PC-9 (cell line): ENCODE measurements around the gene GNG3. TPM values are rescaled to one million over a fixed set of nuclear protein-coding genes. Genes with fewer than 3 reads are reported as not detected.

Experiments
- BruUV-seq: library from RNA; stranded (reverse); fragments of 400-500 nt; replicated peaks from 2 replicates; lab custom pipeline; 2021; lab: Mats Ljungman, UMichigan
- CTCF ChIA-PET: fragments of 300-600 bp; sonication (Branson Sonifier 250); formaldehyde crosslinking; loops from one replicate; lab custom pipeline; 2022; ENCODE audit warnings: antibody characterized with exemption; lab: Charles Lee
- POLR2A ChIA-PET: fragments of 300-600 bp; sonication (Branson Sonifier 250); formaldehyde crosslinking; loops from one replicate; lab custom pipeline; 2022; ENCODE audit warnings: antibody characterized with exemption; ENCODE audit not compliant: unreplicated experiment; lab: Charles Lee
- DNase-seq, 2 experiments: peaks; one replicate each; pipeline versions ENCODE4 v3.0.0 to v3.0.0-alpha.2; 2015 to 2022; ENCODE audit warnings: mixed read lengths in 1 of 2
- H2AFZ ChIP-seq: fragments of 200-600 bp; sonication (generic); 2 replicates; pipeline ENCODE4 v1.8.1; 2017; ENCODE audit warnings: antibody characterized with exemption
- H3F3A ChIP-seq: fragments of 200-600 bp; sonication (generic); 2 replicates; pipeline ENCODE4 v1.8.1; 2017; ENCODE audit warnings: antibody characterized with exemption, mild to moderate bottlenecking, low read depth; ENCODE audit not compliant: insufficient read depth
- H3K27ac ChIP-seq: fragments of 200-600 bp; sonication (generic); 2 replicates; pipeline ENCODE4 v1.6.1; 2016; ENCODE audit warnings: mixed run types
- H3K27me3 ChIP-seq: fragments of 200-600 bp; sonication (generic); 2 replicates; pipeline ENCODE4 v1.6.1; 2016; ENCODE audit warnings: low read depth, mixed run types; ENCODE audit not compliant: insufficient read depth
- H3K36me3 ChIP-seq: fragments of 200-600 bp; sonication (generic); 2 replicates; pipeline ENCODE4 v1.6.1; 2016; ENCODE audit warnings: low read depth, mixed run types
- H3K4me1 ChIP-seq: fragments of 200-600 bp; sonication (generic); replicated peaks from 2 replicates; pipeline ENCODE4 v1.6.1; 2016; ENCODE audit warnings: mixed run types; ENCODE audit not compliant: insufficient read depth
- H3K4me2 ChIP-seq: fragments of 200-600 bp; sonication (generic); 2 replicates; pipeline ENCODE4 v1.6.1; 2017; ENCODE audit warnings: mixed run types
- H3K4me3 ChIP-seq: fragments of 200-600 bp; sonication (generic); 2 replicates; pipeline ENCODE4 v1.6.1; 2016; ENCODE audit warnings: mixed run types
- H3K79me2 ChIP-seq: fragments of 200-600 bp; sonication (generic); 2 replicates; pipeline ENCODE4 v1.6.1; 2017; ENCODE audit warnings: low read depth, mixed run types
- H3K9me2 ChIP-seq: fragments of 200-600 bp; sonication (generic); 2 replicates; pipeline ENCODE4 v1.8.1; 2017; ENCODE audit warnings: mild to moderate bottlenecking; ENCODE audit not compliant: insufficient read depth
- H3K9me3 ChIP-seq: fragments of 200-600 bp; sonication (generic); 2 replicates; pipeline ENCODE4 v1.8.1; 2016; ENCODE audit warnings: low read depth; ENCODE audit not compliant: insufficient read depth
- H4K20me1 ChIP-seq: fragments of 200-600 bp; sonication (generic); 2 replicates; pipeline ENCODE4 v1.8.1; 2017; ENCODE audit not compliant: insufficient read depth
- EZH2 ChIP-seq: fragments of 200-600 bp; sonication (generic); IDR thresholded peaks from 2 replicates; pipeline ENCODE4 v1.8.0; 2017; ENCODE audit warnings: antibody characterized with exemption, low read depth
- intact Hi-C: fragments of 100-400 bp; cut with micrococcal nuclease; formaldehyde crosslinking; loops from one replicate; pipeline ENCODE4 v1.10.0; 2022; ENCODE audit not compliant: unreplicated experiment
- total RNA-seq: library from RNA; stranded (reverse); gene quantifications from 2 replicates; pipeline ENCODE4 v1.2.3, GENCODE V29; 2021
- TF ChIP-seq, protein P1 (sequence below): fragments of 200-600 bp; sonication (generic); conservative IDR thresholded peaks from 2 replicates; pipeline ENCODE4 v1.6.1; 2017; ENCODE audit warnings: mixed run types, antibody characterized with exemption, mild to moderate bottlenecking, moderate library complexity

Gene GNG3
- total RNA-seq, 1 experiment from 2014 or later: 0.57 TPM

DNA sequence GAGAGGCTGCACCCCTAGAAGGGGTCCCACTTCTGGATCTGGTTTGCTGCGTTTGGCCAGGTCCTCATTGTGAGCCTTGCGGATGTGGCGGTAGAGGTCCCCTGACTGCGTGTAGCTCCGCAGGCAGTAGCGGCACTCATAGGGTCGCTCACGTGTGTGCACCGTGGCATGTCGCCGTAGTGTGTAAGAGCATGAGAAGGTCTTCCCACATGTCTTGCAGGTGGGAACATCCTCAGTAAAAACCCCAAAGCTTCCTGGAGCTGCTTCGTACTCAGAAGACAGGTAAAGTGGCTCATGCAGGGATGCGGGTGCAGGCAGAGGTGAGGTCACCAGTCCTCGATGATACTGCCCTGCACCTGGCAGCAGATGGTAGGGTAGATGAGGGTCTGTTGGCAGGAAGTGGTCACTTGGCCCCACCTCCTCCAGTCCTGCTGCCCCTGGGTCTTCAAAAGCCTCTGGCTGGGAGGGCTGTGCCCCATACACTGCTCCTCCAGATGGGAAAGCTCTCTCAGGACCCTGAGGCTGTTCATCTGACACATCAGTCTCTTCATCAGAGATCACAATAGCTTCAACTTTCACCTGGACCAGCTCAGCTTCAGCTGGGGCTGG is 44.8 kb downstream of the GNG3 start:
- Histone ChIP-seq H3K27ac (no peak overlapping the region), H3K4me3 (no peak overlapping the region), H3K27me3 (no peaks in the 10 kb centered on the region), H3K4me1 (peaks cover 17% of the 10 kb centered on the region), H3K4me2 (peak overlapping the region; percentile 83; the same call in 1 of the 2 replicates), H3K79me2 (peaks cover 17% of the 10 kb centered on the region), H2AFZ (no peak overlapping the region), H3K9me3 (no peaks in the 10 kb centered on the region), H3K36me3 (no peaks in the 10 kb centered on the region), H4K20me1 (no peaks in the 10 kb centered on the region), H3F3A (peaks cover 43% of the 10 kb centered on the region), H3K9me2 (no peaks in the 10 kb centered on the region)
- BruUV-seq: no TSS peak
- CTCF ChIA-PET: no interaction called here
- intact Hi-C loops: no loop called here
- TF ChIP-seq EZH2: no peak
- TF ChIP-seq, protein P1, sequence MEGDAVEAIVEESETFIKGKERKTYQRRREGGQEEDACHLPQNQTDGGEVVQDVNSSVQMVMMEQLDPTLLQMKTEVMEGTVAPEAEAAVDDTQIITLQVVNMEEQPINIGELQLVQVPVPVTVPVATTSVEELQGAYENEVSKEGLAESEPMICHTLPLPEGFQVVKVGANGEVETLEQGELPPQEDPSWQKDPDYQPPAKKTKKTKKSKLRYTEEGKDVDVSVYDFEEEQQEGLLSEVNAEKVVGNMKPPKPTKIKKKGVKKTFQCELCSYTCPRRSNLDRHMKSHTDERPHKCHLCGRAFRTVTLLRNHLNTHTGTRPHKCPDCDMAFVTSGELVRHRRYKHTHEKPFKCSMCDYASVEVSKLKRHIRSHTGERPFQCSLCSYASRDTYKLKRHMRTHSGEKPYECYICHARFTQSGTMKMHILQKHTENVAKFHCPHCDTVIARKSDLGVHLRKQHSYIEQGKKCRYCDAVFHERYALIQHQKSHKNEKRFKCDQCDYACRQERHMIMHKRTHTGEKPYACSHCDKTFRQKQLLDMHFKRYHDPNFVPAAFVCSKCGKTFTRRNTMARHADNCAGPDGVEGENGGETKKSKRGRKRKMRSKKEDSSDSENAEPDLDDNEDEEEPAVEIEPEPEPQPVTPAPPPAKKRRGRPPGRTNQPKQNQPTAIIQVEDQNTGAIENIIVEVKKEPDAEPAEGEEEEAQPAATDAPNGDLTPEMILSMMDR: no peak
- no peak for DNase-seq
- POLR2A ChIA-PET: interaction anchor here (0.7 kb wide), 1 partner anchor 26 kb away, joined by 3 read pairs; no protein-coding TSS in a partner anchor

DNA sequence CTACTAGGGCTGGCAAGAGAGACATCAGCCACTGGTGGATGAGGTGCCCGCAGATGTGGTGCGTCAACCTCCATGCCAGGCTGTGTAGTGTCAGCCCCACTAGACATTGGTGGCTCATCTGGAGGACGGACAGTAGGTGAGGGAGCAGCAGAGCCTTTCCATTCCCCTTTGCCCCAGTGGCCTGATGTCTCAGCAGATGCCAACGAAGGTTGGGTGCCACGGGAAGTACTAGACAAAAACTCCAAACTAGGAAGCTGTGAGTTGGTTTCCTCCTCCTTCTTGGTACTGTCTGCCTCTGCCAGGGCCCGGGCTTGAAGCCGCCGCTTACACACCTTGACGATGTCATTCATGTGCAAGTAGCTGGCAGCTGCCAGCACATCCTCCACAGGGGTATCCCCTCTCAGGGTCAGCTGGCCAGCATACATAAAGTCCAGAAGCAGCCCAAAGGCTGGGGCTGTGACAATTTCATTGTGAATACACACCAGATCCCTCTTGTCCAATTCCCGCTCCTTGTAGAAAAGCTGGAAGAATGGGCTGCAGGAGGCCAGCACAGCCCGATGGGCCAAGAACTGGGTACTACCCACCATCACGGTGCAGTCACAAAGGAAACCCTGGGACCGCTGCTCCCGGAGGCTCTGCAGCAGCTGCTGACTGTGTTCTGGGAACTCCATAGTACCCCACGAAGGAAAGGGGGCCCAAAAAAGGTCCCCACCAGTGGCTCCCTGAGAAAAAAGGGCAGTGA is 45.7 kb downstream of the GNG3 start:
- H3K27ac ChIP-seq: 0 out of 2 replicates have a peak overlapping the region, but pooled peaks have one; percentile 11
- peak overlapping the region; percentile 84; the same call in 1 of the 2 replicates for H2AFZ ChIP-seq
- TSS peak; percentile 64 for BruUV-seq
- no peaks in the 10 kb centered on the region for H3K36me3 ChIP-seq
- H3K79me2 ChIP-seq: peaks cover 17% of the 10 kb centered on the region
- peak overlapping the region; percentile 83 for H3K4me2 ChIP-seq
- DNase-seq: no peak
- H3K4me1 ChIP-seq: peaks cover 17% of the 10 kb centered on the region
- intact Hi-C loops: no loop called here
- CTCF ChIA-PET: interaction anchor here (0.8 to 1.5 kb wide), 9 partner anchors 18 to 1551 kb away, joined by 3 to 9 read pairs (median 4); partner anchors contain the start of genes HNRNPUL2, MTA2, SLC3A2 and TAF6L
- no peaks in the 10 kb centered on the region for H3K27me3 ChIP-seq
- peaks cover 35% of the 10 kb centered on the region for H3F3A ChIP-seq
- no peaks in the 10 kb centered on the region for H3K9me3 ChIP-seq
- no peaks in the 10 kb centered on the region for H3K9me2 ChIP-seq
- TF ChIP-seq EZH2: no peak
- TF ChIP-seq, protein P1: no peak
- POLR2A ChIA-PET: interaction anchor here (0.6 to 1.6 kb wide), 20 partner anchors 8 to 1239 kb away, joined by 3 to 50 read pairs (median 5); partner anchors contain the start of genes C11orf98, CSKMT, HNRNPUL2 and INTS5
- no peaks in the 10 kb centered on the region for H4K20me1 ChIP-seq
- H3K4me3 ChIP-seq: peak overlapping the region; percentile 63
